ENCODE measurements around the gene NOL4L.

NOL4L gene

DNA sequence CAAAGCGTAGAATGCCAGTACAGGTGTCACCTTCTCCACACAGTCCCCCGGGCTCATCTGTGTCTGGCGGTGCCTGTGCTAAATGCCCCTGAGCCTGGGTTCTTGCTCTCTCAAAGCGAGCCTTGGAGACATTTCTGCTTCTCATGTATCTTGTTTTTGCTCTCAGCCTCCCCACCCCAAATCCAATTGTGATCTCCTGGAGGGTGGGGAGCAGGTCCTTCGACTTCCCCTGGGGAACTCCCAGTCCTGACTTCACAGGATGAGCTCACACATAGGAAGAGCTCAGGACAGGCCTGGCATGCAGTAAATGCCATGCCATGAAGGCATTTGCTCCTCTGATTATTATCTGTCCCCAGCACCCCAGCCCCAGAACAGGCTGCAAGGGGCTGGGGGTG, 58.1 kb downstream of the NOL4L start:
- Histone ChIP-seq H3K9me2 (replicated peaks; ENCODE audit: insufficient read depth, low read length) (no peaks in the 10 kb centered on the region), H3K4me2 (ENCODE audit: low read depth, low read length, poor library complexity, severe bottlenecking) (no peak overlapping the region), H3F3A (ENCODE audit: insufficient read depth) (no peaks in the 10 kb centered on the region), H3K4me3 (ENCODE audit: insufficient read depth, low read length, poor library complexity, severe bottlenecking) (no peak overlapping the region), H3K27me3 (ENCODE audit: low read length) (no peaks in the 10 kb centered on the region), H3K36me3 (ENCODE audit: low read length) (no peaks in the 10 kb centered on the region), H2AFZ (ENCODE audit: low read depth, low read length, severe bottlenecking) (no peak overlapping the region), H3K9ac (ENCODE audit: low read length) (no peak overlapping the region), H3K9me3 (ENCODE audit: insufficient read depth, low read length) (no peaks in the 10 kb centered on the region), H4K20me1 (ENCODE audit: low read depth, low read length) (no peaks in the 10 kb centered on the region), H3K79me2 (ENCODE audit: insufficient read depth, low read length) (no peaks in the 10 kb centered on the region), H3K27ac (ENCODE audit: low read depth, low read length) (no peak overlapping the region)
- TF ChIP-seq, protein P1, sequence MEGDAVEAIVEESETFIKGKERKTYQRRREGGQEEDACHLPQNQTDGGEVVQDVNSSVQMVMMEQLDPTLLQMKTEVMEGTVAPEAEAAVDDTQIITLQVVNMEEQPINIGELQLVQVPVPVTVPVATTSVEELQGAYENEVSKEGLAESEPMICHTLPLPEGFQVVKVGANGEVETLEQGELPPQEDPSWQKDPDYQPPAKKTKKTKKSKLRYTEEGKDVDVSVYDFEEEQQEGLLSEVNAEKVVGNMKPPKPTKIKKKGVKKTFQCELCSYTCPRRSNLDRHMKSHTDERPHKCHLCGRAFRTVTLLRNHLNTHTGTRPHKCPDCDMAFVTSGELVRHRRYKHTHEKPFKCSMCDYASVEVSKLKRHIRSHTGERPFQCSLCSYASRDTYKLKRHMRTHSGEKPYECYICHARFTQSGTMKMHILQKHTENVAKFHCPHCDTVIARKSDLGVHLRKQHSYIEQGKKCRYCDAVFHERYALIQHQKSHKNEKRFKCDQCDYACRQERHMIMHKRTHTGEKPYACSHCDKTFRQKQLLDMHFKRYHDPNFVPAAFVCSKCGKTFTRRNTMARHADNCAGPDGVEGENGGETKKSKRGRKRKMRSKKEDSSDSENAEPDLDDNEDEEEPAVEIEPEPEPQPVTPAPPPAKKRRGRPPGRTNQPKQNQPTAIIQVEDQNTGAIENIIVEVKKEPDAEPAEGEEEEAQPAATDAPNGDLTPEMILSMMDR (IDR thresholded peaks at IDR 0.05; ENCODE audit: insufficient read depth, low read length, poor library complexity, severe bottlenecking): no peak
- TF ChIP-seq EZH2phosphoT487 (conservative IDR thresholded peaks at IDR 0.05; ENCODE audit: low read length): no peak

DNA sequence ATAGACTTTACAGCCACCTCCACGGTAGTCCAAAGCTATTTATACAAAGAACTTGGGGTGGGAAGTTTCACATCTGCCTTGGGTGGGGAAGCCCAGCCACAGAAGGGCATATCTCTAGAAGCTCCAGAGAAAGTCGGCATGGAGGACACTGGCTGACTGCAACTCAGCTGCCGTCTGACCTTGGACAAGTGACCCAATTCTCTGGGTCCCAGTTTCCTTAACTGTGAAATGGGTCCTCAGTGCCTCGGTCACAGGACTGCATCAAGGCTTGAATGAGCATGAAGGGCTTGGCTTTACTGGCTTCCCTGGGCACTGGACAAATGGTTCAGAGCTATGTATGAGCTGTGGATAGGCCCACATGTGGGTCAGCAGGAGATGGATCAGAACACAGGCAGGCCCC, 58.6 kb downstream of the NOL4L start:
- Histone ChIP-seq H3K27ac (ENCODE audit: low read depth, low read length) (no peak overlapping the region), H2AFZ (ENCODE audit: low read depth, low read length, severe bottlenecking) (no peak overlapping the region), H3K36me3 (ENCODE audit: low read length) (no peaks in the 10 kb centered on the region), H3K4me2 (ENCODE audit: low read depth, low read length, poor library complexity, severe bottlenecking) (no peak overlapping the region), H3F3A (ENCODE audit: insufficient read depth) (no peaks in the 10 kb centered on the region), H3K9me3 (ENCODE audit: insufficient read depth, low read length) (no peaks in the 10 kb centered on the region), H3K27me3 (ENCODE audit: low read length) (no peaks in the 10 kb centered on the region), H4K20me1 (ENCODE audit: low read depth, low read length) (no peaks in the 10 kb centered on the region), H3K4me3 (ENCODE audit: insufficient read depth, low read length, poor library complexity, severe bottlenecking) (no peak overlapping the region), H3K9ac (ENCODE audit: low read length) (no peak overlapping the region), H3K9me2 (replicated peaks; ENCODE audit: insufficient read depth, low read length) (no peaks in the 10 kb centered on the region), H3K79me2 (ENCODE audit: insufficient read depth, low read length) (no peaks in the 10 kb centered on the region)
- TF ChIP-seq, protein P1 (IDR thresholded peaks at IDR 0.05; ENCODE audit: insufficient read depth, low read length, poor library complexity, severe bottlenecking): no peak
- TF ChIP-seq EZH2phosphoT487 (conservative IDR thresholded peaks at IDR 0.05; ENCODE audit: low read length): no peak

DNA sequence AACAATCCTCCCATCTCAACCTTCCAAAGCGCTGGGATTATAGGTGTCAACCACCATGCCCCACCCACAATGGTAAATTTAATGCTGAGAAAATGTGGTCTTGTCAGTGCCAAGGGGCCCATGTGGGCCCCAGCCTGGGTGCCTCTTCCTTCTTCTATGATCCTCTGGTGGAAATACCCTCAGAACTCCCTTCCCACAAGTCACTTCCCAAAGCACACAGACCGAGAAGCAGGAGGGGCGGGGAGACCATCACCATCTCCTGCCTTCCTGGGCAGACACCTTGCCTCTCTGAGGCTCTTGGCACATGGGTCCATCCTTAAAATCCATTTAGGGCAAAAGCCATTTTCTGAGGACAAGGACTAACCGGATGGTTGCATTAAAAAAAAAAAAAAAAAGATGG, 59.0 kb downstream of the NOL4L start:
- Histone ChIP-seq H4K20me1 (ENCODE audit: low read depth, low read length) (no peaks in the 10 kb centered on the region), H3K79me2 (ENCODE audit: insufficient read depth, low read length) (no peaks in the 10 kb centered on the region), H3K9me3 (ENCODE audit: insufficient read depth, low read length) (no peaks in the 10 kb centered on the region), H3K9me2 (replicated peaks; ENCODE audit: insufficient read depth, low read length) (no peaks in the 10 kb centered on the region), H3K27ac (ENCODE audit: low read depth, low read length) (no peak overlapping the region), H2AFZ (ENCODE audit: low read depth, low read length, severe bottlenecking) (no peak overlapping the region), H3K36me3 (ENCODE audit: low read length) (no peaks in the 10 kb centered on the region), H3K27me3 (ENCODE audit: low read length) (no peaks in the 10 kb centered on the region), H3K9ac (ENCODE audit: low read length) (no peak overlapping the region), H3K4me3 (ENCODE audit: insufficient read depth, low read length, poor library complexity, severe bottlenecking) (no peak overlapping the region), H3F3A (ENCODE audit: insufficient read depth) (no peaks in the 10 kb centered on the region), H3K4me2 (ENCODE audit: low read depth, low read length, poor library complexity, severe bottlenecking) (no peak overlapping the region)
- no peak for TF ChIP-seq EZH2phosphoT487 (conservative IDR thresholded peaks at IDR 0.05; ENCODE audit: low read length)
- TF ChIP-seq, protein P1 (IDR thresholded peaks at IDR 0.05; ENCODE audit: insufficient read depth, low read length, poor library complexity, severe bottlenecking): no peak
